ENCODE data around the gene LRRC47. TPM values are rescaled to one million over a fixed set of nuclear protein-coding genes. Genes with fewer than 3 reads are reported as not detected.

LRRC47 gene
- total and polyA plus RNA-seq, 2 of the 13 experiments (the other 11 are each of a cell fraction or from before 2014, with no cell fraction given) = 18.3 to 52.5 TPM

DNA sequence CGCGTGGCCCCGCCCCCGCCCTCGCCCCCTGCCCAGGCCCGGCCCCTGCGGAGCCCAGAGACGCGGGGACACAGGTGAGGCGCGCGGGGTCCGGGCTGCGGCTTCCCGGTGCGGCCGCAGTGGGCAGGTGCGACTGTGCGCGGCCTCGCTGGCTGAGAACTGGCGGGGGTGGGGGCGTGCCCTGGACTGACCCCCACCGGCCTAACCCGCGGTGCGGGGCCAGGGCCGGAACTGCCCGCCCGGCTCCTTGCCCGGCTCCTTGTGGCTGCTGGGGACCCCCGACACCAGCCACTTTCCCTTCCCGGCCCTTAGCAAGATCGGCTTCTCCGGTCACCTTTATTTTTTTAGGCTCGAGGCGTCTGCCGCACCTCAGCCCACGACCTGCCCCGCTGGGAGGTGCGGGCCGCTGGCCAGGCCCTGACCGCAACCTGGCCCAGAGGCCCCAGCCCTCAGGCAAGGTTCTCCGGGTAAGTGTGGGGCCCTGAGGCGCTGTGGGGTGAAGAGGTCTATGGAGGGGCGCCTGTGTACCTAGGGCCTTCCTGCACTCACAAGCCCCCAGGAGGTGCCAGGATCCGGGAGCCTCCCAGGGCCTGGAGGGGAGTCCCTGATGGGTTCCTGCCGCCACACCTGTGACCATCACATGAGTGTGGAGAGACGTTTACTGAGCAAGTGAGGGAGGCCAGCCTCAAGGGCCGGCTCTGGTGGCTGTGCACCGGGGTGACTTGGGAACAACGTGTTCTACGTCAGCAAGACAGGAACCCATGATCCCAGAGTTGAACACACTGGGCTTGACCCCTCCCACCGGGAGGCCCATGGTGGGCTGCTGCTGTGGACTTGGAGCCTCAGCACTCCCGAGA lies 23.4 kb downstream of the LRRC47 start, which contains the start of gene SMIM1 (continued):
- TF ChIP-seq, protein P1, sequence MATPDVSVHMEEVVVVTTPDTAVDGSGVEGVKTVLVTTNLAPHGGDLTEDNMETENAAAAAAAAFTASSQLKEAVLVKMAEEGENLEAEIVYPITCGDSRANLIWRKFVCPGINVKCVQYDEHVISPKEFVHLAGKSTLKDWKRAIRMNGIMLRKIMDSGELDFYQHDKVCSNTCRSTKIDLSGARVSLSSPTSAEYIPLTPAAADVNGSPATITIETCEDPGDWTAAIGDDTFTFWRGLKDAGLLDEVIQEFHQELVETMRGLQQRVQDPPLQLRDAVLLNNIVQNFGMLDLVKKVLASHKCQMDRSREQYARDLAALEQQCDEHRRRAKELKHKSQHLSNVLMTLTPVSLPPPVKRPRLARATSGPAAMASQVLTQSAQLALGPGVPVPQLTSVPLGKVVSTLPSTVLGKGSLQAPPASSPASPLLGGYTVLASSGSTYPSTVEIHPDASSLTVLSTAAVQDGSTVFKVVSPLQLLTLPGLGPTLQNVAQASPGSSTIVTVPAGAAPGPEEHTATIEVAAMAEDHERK (CRISPR knock-in tag; IDR thresholded peaks at IDR 0.05; ENCODE audit: low read depth) = no peak
- TF ChIP-seq ZNF670 (CRISPR knock-in tag; IDR thresholded peaks at IDR 0.05; ENCODE audit: borderline replicate concordance) = 0 out of 2 replicates have a peak, but pooled peaks have one; percentile 27
- TF ChIP-seq ZNF451 (CRISPR knock-in tag; IDR thresholded peaks at IDR 0.05) = no peak
- 0 out of 2 replicates have a peak, but pooled peaks have one; percentile 69 for TF ChIP-seq ZNF746 (CRISPR knock-in tag; IDR thresholded peaks at IDR 0.05)
- peak; percentile 5 for TF ChIP-seq ZNF883 (CRISPR knock-in tag; IDR thresholded peaks at IDR 0.05; ENCODE audit: not compliant biosample characterization)
- 0 out of 2 replicates have a peak, but pooled peaks have one; percentile 37 for TF ChIP-seq ZFYVE20 (CRISPR knock-in tag; IDR thresholded peaks at IDR 0.05; ENCODE audit: borderline replicate concordance, low read depth)
- 0 out of 2 replicates have a peak, but pooled peaks have one; percentile 14 for TF ChIP-seq ZNF879 (CRISPR knock-in tag; IDR thresholded peaks at IDR 0.05)
- TF ChIP-seq RBFOX2 (IDR thresholded peaks at IDR 0.05; ENCODE audit: low read depth, low read length) = peak; percentile 73
- no peak for TF ChIP-seq MAFK (conservative IDR thresholded peaks at IDR 0.05 in 1 of 2, IDR thresholded peaks at IDR 0.05 in 1 of 2; ENCODE audit: low read length in 2 of 2)
- no peak; the same call in 1 of the 2 replicates for TF ChIP-seq ZNF33B (CRISPR knock-in tag; IDR thresholded peaks at IDR 0.05)
- TF ChIP-seq ZNF652 (CRISPR knock-in tag; IDR thresholded peaks at IDR 0.05; ENCODE audit: borderline replicate concordance, low read depth) = no peak
- TF ChIP-seq, protein P2, sequence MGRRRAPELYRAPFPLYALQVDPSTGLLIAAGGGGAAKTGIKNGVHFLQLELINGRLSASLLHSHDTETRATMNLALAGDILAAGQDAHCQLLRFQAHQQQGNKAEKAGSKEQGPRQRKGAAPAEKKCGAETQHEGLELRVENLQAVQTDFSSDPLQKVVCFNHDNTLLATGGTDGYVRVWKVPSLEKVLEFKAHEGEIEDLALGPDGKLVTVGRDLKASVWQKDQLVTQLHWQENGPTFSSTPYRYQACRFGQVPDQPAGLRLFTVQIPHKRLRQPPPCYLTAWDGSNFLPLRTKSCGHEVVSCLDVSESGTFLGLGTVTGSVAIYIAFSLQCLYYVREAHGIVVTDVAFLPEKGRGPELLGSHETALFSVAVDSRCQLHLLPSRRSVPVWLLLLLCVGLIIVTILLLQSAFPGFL (CRISPR knock-in tag; IDR thresholded peaks at IDR 0.05) = peak; percentile 50; the same call in 1 of the 2 replicates
- TF ChIP-seq SOX6 (IDR thresholded peaks at IDR 0.05) = no peak
- no peak for TF ChIP-seq SOX6 (CRISPR knock-in tag; IDR thresholded peaks at IDR 0.05)
- 0 out of 2 replicates have a peak, but pooled peaks have one; percentile 29 for TF ChIP-seq ZNF788 (CRISPR knock-in tag; IDR thresholded peaks at IDR 0.05; ENCODE audit: borderline replicate concordance)
- 0 out of 2 replicates have a peak, but pooled peaks have one; percentile 5 for TF ChIP-seq FOXK1 (CRISPR knock-in tag; IDR thresholded peaks at IDR 0.05; ENCODE audit: borderline replicate concordance, low read depth)
- peak; percentile 64 for TF ChIP-seq HDAC1 (CRISPR knock-in tag; IDR thresholded peaks at IDR 0.05)
- peak; percentile 65; the same call in 1 of the 2 replicates for TF ChIP-seq TAF1 (CRISPR knock-in tag; IDR thresholded peaks at IDR 0.05)
- TF ChIP-seq ZBTB42 (CRISPR knock-in tag; IDR thresholded peaks at IDR 0.05) = no peak
- TF ChIP-seq KMT2A (CRISPR knock-in tag; IDR thresholded peaks at IDR 0.05) = no peak
- TF ChIP-seq, protein P3, sequence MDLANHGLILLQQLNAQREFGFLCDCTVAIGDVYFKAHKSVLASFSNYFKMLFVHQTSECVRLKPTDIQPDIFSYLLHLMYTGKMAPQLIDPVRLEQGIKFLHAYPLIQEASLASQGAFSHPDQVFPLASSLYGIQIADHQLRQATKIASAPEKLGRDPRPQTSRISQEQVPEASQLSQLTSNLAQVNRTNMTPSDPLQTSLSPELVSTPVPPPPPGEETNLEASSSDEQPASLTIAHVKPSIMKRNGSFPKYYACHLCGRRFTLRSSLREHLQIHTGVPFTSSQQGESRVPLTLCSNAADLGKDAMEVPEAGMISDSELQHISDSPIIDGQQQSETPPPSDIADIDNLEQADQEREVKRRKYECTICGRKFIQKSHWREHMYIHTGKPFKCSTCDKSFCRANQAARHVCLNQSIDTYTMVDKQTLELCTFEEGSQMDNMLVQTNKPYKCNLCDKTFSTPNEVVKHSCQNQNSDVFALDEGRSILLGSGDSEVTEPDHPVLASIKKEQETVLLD (CRISPR knock-in tag; IDR thresholded peaks at IDR 0.05; ENCODE audit: low read depth) = 0 out of 2 replicates have a peak, but pooled peaks have one; percentile 8
- no peak for TF ChIP-seq NFATC3 (CRISPR knock-in tag; IDR thresholded peaks at IDR 0.05)
- TF ChIP-seq ZNF138 (CRISPR knock-in tag; IDR thresholded peaks at IDR 0.05; ENCODE audit: low read depth) = no peak
- TF ChIP-seq ZNF850 (CRISPR knock-in tag; conservative IDR thresholded peaks at IDR 0.05) = no peak
